ENCODE measurements around the gene BABAM2. TPM values are rescaled to one million over a fixed set of nuclear protein-coding genes. Genes with fewer than 3 reads are reported as not detected.

The BABAM2 gene
- total RNA-seq, 1 experiment from 2014 or later: 46.1 TPM

DNA sequence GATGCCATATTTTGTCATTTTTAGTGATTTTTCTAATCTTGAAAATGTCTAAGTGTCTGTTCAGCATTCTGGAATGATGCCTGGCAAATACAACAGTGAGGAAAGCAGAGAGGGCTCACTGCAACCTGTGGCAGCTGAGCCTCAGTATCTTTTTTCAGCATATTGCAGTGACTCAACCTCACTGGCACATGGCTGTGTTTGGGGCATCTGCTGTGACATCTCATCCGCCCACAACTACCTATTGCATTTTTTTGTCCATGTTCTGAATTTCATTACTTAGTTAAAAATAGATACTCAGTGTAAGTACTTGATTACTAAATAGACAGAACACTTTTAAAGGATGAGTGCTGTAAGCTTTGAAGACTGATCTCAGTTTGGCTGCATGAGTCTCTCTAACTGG lies 10.7 kb downstream of the BABAM2 start:
- no peaks in the 10 kb centered on the region for H3K9me3 ChIP-seq (ENCODE audit: insufficient read depth, low read depth)
- H3K36me3 ChIP-seq (ENCODE audit: low read depth): peaks cover 28% of the 10 kb centered on the region
- H3K9me2 ChIP-seq (ENCODE audit: insufficient read depth): no peaks in the 10 kb centered on the region
- no peaks in the 10 kb centered on the region for H4K20me1 ChIP-seq (ENCODE audit: insufficient read depth)
- no TSS peak for BruUV-seq (replicated peaks)
- DNase-seq: no peak
- H3K27ac ChIP-seq: no peak overlapping the region
- CTCF ChIA-PET: no interaction called here
- H2AFZ ChIP-seq: no peak overlapping the region
- 0 out of 2 replicates have a peak, but pooled peaks cover 7% of the 10 kb centered on the region for H3K79me2 ChIP-seq (ENCODE audit: low read depth)
- no peak overlapping the region for H3K4me2 ChIP-seq
- no peak for TF ChIP-seq EZH2 (IDR thresholded peaks at IDR 0.05; ENCODE audit: low read depth)
- TF ChIP-seq, protein P1, sequence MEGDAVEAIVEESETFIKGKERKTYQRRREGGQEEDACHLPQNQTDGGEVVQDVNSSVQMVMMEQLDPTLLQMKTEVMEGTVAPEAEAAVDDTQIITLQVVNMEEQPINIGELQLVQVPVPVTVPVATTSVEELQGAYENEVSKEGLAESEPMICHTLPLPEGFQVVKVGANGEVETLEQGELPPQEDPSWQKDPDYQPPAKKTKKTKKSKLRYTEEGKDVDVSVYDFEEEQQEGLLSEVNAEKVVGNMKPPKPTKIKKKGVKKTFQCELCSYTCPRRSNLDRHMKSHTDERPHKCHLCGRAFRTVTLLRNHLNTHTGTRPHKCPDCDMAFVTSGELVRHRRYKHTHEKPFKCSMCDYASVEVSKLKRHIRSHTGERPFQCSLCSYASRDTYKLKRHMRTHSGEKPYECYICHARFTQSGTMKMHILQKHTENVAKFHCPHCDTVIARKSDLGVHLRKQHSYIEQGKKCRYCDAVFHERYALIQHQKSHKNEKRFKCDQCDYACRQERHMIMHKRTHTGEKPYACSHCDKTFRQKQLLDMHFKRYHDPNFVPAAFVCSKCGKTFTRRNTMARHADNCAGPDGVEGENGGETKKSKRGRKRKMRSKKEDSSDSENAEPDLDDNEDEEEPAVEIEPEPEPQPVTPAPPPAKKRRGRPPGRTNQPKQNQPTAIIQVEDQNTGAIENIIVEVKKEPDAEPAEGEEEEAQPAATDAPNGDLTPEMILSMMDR (conservative IDR thresholded peaks at IDR 0.05): no peak
- H3K4me1 ChIP-seq (replicated peaks; ENCODE audit: insufficient read depth): no peaks in the 10 kb centered on the region
- intact Hi-C loops (cut with micrococcal nuclease; ENCODE audit: unreplicated experiment): no loop called here
- H3F3A ChIP-seq (ENCODE audit: insufficient read depth, low read depth): no peaks in the 10 kb centered on the region; the same call in 1 of the 2 replicates
- H3K27me3 ChIP-seq (ENCODE audit: insufficient read depth, low read depth): no peaks in the 10 kb centered on the region
- POLR2A ChIA-PET (ENCODE audit: unreplicated experiment): no interaction called here
- no peak overlapping the region for H3K4me3 ChIP-seq

DNA sequence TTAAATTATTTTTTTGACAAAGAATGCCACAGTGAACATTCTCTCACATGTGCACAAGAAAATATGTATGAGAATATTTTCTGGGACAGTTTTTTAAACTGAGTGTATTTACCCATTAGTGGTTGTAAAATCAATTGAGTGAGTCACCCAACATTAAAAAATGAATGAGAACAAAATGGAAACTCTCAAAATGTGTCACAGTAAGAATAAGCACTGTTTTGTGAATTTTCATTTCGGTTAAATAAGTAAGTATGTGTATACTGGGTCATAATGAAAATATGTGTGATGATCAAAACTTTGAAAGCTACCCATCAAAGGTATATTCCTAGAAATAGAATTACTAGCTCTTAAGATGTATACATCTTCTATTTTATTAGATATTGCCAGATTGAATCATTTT lies 11.6 kb downstream of the BABAM2 start:
- Histone ChIP-seq H3K27me3 (ENCODE audit: insufficient read depth, low read depth) (no peaks in the 10 kb centered on the region), H3K9me3 (ENCODE audit: insufficient read depth, low read depth) (no peaks in the 10 kb centered on the region), H3K9me2 (ENCODE audit: insufficient read depth) (no peaks in the 10 kb centered on the region), H3K4me3 (no peak overlapping the region), H4K20me1 (ENCODE audit: insufficient read depth) (no peaks in the 10 kb centered on the region), H3K4me1 (replicated peaks; ENCODE audit: insufficient read depth) (no peaks in the 10 kb centered on the region), H3K27ac (no peak overlapping the region), H3K36me3 (ENCODE audit: low read depth) (peaks cover 23% of the 10 kb centered on the region), H3F3A (ENCODE audit: insufficient read depth, low read depth) (no peaks in the 10 kb centered on the region; the same call in 1 of the 2 replicates), H3K4me2 (no peak overlapping the region), H2AFZ (no peak overlapping the region), H3K79me2 (ENCODE audit: low read depth) (0 out of 2 replicates have a peak, but pooled peaks cover 7% of the 10 kb centered on the region)
- TF ChIP-seq, protein P1 (conservative IDR thresholded peaks at IDR 0.05): no peak
- TF ChIP-seq EZH2 (IDR thresholded peaks at IDR 0.05; ENCODE audit: low read depth): no peak
- ChIA-PET POLR2A (ENCODE audit: unreplicated experiment) (no interaction called here), CTCF (no interaction called here)
- intact Hi-C loops (cut with micrococcal nuclease; ENCODE audit: unreplicated experiment): no loop called here
- no TSS peak for BruUV-seq (replicated peaks)
- DNase-seq: no peak

DNA sequence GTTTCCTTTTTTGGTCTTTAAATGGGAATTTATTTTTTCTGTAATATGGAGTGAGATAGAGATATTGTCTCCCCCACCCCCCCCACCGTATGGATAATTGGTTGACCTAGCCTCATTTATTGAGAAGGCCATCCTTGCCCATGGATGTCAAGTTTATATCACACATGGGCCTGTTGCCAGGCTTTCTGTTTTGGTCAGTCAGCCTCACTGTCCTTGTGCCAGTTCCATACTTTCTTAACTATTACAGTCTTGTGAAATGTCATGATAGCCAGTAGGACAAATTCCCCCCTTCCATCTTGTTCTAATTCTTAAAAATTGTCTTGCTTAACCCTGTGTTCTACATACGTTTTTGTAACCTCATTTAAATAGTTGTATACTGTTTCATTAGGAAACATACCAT lies 12.5 kb downstream of the BABAM2 start:
- Histone ChIP-seq H3K27me3 (ENCODE audit: insufficient read depth, low read depth) (no peaks in the 10 kb centered on the region), H3K4me2 (no peak overlapping the region), H3K9me3 (ENCODE audit: insufficient read depth, low read depth) (no peaks in the 10 kb centered on the region), H3K4me1 (replicated peaks; ENCODE audit: insufficient read depth) (no peaks in the 10 kb centered on the region), H3K79me2 (ENCODE audit: low read depth) (peaks cover 15% of the 10 kb centered on the region; the same call in 1 of the 2 replicates), H2AFZ (no peak overlapping the region), H3K9me2 (ENCODE audit: insufficient read depth) (no peaks in the 10 kb centered on the region), H4K20me1 (ENCODE audit: insufficient read depth) (no peaks in the 10 kb centered on the region), H3K27ac (no peak overlapping the region), H3K4me3 (no peak overlapping the region), H3F3A (ENCODE audit: insufficient read depth, low read depth) (no peaks in the 10 kb centered on the region; the same call in 1 of the 2 replicates), H3K36me3 (ENCODE audit: low read depth) (peaks cover 20% of the 10 kb centered on the region)
- intact Hi-C loops (cut with micrococcal nuclease; ENCODE audit: unreplicated experiment): no loop called here
- ChIA-PET CTCF (no interaction called here), POLR2A (ENCODE audit: unreplicated experiment) (no interaction called here)
- TF ChIP-seq EZH2 (IDR thresholded peaks at IDR 0.05; ENCODE audit: low read depth): no peak
- TF ChIP-seq, protein P1 (conservative IDR thresholded peaks at IDR 0.05): no peak
- no TSS peak for BruUV-seq (replicated peaks)
- no peak for DNase-seq
